Activated CD8-positive, alpha-beta memory T cell treated with anti-CD3 and anti-CD28 coated beads, Interleukin-2, amount 50 U/mL, for 1 hour (primary cell): ENCODE results near the gene WFDC8.
"Not testable (repeated sequence)": the region's sequence is repeated elsewhere in the genome, so short reads cannot be mapped to it uniquely, and the experiment has no call there.

Source experiments
- DNase-seq: peaks from one replicate; pipeline ENCODE4 v3.0.0-alpha.2; 2020; ENCODE audit errors: extremely low read depth

Gene WFDC8

DNA sequence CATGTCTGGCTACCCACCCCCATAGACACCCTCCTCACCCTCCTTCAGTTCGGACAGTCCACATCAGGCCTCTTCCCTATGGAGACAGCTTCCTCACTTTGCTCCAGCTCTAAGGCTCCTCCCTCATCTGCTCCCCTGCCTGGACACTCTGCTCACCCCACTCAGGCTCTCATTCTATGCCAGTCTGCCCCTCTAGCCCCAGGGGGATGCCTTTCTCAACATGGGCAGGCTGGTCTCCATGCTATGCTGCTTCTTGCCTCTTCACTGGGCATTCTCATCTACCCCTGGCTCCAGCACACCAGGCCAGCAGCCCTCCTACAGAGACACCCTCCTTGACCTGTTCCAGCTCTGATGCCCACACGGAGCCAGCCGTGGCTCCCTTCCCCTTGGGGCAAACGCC, at the start of gene WFDC8:
Gene WFDC8, minus strand, starts transcription at position 101 of the 400 bp plus-strand sequence. Its CDS starts 37 bp downstream, at position 64.
- DNase-seq = no peak

DNA sequence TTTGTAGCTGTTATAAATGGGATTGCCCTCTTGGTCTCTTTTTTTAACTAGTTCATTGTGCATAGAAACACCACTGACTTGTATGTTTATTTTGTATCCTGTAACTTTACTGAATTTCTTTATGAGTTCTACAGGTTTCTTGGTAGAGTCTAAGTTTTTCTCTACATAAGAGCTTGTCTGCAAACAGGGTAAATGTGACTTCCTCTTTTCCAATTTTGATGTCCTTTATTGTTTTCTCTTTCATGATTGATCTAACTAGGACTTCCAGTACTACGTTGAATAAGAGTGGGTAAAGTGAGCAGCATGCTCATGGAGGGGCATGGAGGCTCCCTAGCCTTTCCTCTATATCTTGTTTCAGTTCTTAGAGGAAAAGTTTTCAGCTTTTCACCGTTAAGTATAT, 47.5 kb upstream of the WFDC8 start:
- no peak for DNase-seq

GRCh38 chr20:45621593-45621992, 42.5 kb upstream of the WFDC8 start:
- DNase-seq = no peak

GRCh38 chr20:45617591-45617990, 38.5 kb upstream of the WFDC8 start:
- DNase-seq = no peak

GRCh38 chr20:45612314-45612713, 33.2 kb upstream of the WFDC8 start:
- no peak for DNase-seq

GRCh38 chr20:45611054-45611453, 32.0 kb upstream of the WFDC8 start:
- DNase-seq = no peak

DNA sequence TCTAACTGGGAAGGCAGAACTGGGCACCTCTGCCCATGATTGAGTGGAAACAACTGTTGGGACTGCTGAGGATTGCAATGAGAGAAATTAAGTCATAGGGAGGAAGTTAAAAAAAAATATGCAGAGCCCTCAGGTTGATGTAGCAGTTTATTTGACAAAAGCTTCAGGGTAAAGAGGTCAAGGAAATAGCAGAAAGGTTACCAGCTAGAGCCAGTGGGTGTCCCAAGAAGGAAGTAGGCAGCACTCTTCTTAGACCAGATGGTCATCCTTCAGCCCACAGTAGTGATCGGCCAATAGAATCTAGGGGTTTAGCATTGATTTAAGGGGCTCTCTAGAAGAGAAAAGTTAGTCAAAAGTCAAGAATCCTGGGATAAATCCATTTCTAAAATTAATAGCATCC, 28.7 kb upstream of the WFDC8 start:
- no peak for DNase-seq

DNA sequence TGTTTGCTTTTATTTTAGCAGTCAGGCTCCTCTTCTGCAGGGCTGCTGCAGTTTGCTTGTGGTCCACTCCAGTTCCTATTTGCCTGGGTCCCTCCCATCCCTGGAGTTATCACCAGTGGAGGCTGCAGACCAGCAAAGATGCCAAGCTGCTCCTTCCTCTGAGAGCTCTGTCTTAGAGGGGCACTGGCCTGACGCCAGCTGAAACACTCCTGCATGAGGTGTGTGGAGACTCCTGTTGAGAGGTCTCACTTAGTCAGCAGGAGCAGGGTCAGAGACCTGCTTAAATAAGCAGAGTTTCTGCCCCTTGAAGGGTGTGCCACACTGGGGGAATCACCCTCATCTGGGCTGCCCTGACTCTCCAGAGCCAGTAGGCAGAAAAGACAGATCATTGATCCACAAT, 16.2 kb upstream of the WFDC8 start:
- no peak for DNase-seq

DNA sequence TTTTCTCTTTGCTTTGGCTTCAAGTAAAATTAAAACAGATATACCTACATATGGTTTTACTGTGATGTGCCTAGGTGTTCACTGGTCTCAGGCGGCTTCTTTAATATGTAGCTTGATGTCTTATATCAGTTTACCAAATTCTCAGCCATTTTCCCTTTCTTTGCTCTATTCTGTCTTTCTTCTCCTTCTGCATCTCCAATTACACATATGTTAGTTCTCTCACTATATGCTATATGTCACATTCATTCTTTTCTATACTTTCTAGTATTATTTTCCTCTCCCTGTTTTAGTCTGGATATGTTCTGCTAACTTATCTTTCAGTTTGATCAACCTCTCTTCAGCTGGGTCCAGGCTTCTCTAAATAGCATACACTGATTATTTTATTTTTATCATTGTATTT, 14.4 kb upstream of the WFDC8 start:
- no peak for DNase-seq

GRCh38 chr20:45592574-45593189, 13.6 kb upstream of the WFDC8 start:
- no peak for DNase-seq

DNA sequence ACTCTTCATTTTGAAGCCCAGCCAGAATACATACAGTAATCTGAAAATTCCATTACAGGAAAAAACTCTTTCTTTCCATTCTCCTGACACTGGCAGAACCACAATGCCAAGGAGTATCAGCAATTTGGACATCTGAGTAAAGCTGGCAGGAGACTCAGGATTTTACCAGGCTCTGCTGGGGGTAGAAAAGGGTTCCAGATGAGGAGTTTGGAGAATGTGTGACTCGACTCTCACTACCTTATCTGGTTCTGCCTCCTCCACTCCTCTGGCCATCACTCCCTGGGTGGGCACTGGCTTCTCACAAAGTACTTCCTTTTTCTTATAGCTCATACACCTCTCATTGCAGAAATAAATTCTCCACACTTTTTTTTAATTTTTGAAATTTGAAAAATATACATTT, 10.6 kb upstream of the WFDC8 start:
- no peak for DNase-seq

DNA sequence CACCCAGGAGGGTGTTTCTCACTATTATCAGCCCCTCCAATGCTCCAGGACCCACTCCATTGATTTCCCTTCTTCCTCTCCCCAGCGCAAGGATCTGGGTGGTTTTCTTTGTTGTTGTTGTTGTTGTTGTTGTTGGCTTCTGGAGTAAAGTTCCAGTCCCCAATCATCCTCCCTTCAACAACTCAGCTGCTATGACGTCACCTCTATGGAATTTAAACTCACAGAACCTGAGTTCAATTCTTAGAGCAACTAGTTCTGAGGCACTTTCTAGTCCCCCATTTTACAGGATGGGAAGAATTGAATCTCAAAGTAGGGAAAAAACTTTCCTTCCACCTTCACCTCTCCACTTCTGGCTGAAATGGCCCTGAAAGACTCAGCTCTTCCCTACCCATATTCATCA, 9.7 kb upstream of the WFDC8 start:
- DNase-seq = no peak

GRCh38 chr20:45585986-45586385, 6.9 kb upstream of the WFDC8 start:
- not testable (repeated sequence) for DNase-seq

GRCh38 chr20:45584294-45584693, 5.2 kb upstream of the WFDC8 start:
- DNase-seq = not testable (repeated sequence)

DNA sequence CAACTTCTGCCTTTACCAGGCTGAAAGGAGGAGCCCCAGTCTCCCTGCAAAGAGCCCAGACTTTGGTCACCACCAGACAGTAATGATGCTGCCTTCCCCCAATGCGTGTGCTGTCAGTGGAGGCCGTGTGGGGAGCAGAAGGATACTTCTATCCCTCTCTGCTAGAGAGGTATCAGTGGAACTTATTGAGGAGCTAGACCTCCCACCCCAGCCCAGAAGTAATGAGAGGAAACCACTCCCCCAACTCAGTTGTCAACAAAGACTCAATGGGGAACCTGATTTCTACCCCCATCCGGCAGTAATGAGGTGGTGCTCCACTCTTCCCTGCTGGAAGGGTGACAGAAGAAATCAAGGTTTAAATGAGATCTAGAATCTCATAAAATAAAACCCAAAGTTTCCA, 4.4 kb upstream of the WFDC8 start:
- DNase-seq = no peak

DNA sequence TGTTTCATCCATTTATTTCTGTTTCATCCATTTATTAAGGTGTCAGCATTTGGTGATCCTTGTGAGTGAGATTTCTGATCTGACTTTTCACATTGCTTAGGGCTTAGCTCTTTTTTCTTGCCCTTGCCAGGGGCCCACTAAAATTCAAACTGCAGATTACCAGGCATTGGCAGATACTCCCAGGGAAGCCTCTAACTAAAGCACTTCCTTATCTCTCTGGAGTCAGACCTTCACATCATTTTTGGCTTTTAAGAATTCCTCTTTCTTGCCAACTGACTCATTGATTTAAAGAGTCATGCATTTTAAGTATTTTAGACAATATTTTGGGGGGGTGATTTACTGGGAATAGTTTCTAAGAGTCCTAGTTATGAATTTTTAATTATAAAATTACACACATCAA, 2.6 kb upstream of the WFDC8 start:
- DNase-seq = no peak

DNA sequence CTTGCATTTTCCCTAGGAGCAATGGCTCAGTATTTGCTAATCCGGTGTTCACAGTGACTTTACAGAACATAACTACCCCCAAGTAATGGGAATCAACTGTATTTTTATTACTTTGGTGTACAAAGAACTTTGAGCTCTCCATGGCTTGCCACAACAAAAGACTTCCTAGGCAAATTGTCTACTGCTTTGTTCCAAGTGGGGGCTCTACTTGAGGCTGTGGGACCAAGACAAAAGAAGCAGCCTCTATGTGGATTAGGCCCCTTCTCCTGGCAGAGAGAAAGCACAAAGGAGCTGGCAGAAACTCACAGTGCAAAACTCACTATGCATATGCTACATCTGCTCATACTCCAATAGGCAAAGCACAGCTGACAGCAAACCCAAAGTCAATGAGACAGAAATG, 853 bp downstream of the WFDC8 start:
- no peak for DNase-seq

DNA sequence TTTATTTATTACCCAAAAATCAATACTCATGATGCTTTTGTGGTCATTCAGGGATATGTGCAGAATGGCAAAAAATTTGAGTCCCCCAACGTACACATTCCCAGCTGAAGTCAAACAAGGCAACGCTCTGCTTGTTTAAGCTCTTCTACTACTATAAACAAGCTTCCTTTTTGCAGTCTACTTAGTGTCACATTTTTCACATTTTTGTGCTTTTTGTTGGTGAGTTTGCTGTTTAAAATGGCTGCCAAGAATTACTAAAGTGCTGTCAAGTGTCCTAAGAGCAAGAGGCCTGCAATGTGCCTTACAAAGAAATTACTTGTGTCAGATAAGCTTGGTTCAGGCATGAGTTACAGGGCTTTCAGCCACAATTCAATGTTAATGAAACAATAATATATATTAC, 2.1 kb downstream of the WFDC8 start:
- DNase-seq = no peak

GRCh38 chr20:45575931-45576330, 3.2 kb downstream of the WFDC8 start:
- DNase-seq = no peak

- DNase-seq = not testable (repeated sequence)
These were observed 9.4 kb downstream of the WFDC8 start for GRCh38 chr20:45569650-45570049.

DNA sequence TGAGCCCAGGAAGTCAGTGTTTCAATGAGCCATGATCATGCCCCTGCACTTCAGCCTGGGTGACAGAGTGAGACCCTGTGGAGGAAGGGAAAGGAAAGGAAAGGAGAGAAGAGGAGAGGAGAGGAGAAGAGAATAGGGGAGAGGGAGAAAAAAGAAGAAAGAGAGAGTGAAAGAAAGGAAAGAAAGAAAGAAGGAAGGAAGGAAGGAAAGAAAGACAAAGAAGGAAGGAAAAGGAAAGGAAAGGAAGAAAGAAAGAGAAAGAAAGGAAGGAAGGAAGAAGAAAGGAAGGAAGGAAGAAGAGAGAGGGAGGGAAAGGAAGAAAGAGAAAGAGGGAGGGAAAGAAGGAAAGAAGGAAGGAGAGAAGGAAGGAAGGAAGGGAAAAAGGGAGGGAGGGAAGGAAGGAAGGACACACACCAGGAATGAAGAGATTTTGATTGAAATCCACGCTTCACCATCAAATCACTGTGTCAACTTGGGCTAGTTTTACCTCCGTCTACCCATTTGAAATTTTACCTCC, 14.3 kb downstream of the WFDC8 start:
- DNase-seq = no peak

DNA sequence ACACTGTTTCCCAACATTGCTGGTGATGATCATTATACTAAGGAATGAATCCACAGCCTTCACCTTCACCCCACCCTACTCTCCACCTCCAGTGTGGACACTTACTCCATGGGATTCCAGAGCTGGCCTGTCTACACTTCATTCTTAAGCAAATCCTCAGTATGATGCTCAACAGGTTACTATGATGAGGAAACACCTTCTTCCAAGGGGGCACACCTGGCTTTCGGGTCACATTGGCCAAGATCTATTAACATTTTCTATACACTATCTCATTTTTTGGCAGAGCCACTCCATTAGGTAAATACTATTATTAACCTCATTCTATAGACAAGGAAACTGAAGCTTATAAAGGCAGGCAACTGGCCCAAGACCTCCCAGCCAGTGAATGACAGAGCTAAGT, 23.9 kb downstream of the WFDC8 start:
- no peak for DNase-seq

DNA sequence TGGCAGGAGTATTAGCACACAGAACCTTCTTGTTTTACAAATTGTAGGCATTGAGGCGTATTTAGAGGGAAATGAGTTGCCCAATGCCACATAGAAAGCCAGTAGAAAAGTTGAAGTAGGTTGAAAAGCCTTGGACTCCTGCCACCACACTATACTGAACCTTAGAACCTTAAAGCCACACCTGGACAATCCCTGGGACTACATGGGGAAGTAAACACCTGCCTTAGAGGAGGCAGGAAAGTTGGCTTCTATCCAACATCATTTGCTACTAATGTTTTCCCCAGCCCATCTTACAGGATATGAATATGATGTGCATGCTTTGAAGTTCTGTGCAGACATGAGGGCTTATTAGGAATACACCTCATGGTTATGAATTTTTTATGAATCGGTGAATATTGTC, 26.6 kb downstream of the WFDC8 start:
- DNase-seq = no peak

DNA sequence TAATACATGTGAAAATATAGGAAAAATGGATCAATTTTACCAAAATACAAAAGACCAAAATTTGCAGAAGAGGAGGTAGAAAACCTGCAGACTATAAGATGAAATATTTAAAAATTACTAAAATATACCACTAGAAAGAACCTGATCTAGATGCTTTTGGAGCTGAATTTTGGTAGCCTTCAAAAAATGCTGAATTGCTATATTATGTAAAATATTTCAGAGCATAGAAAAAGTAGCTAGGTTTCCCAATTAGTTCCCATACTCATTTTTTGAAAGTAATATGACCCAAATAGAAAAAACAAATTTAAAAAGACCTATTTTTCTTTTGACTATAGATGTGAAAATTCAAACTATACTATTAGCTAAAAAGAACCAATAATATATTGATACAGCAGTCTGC, 28.3 kb downstream of the WFDC8 start:
- no peak for DNase-seq
